Measurements from ENCODE around the gene CARD10.
"Not testable (repeated sequence)": the region's sequence is repeated elsewhere in the genome, so short reads cannot be mapped to it uniquely, and the experiment has no call there.

Gene CARD10

GRCh38 chr22:37487129-37487528 is 32.1 kb downstream of the CARD10 start:
- no peak for DNase-seq (ENCODE audit: low read depth in 2 of 2)

- DNase-seq (ENCODE audit: low read depth in 2 of 2): no peak
These were observed 32.9 kb downstream of the CARD10 start, which contains the start of gene MFNG for GRCh38 chr22:37486224-37486845. TSS of gene MFNG (minus strand) at chr22:37486384. CDS start at chr22:37486177, 207 bp downstream.

- no peak for DNase-seq (ENCODE audit: low read depth in 2 of 2)
These were observed 33.6 kb downstream of the CARD10 start for GRCh38 chr22:37485395-37486223.

GRCh38 chr22:37484480-37485394 is 34.5 kb downstream of the CARD10 start:
- DNase-seq (ENCODE audit: low read depth in 2 of 2): no peak

GRCh38 chr22:37483050-37483449 is 36.2 kb downstream of the CARD10 start:
- DNase-seq (ENCODE audit: low read depth in 2 of 2): no peak

GRCh38 chr22:37482244-37482643 is 37.0 kb downstream of the CARD10 start:
- no peak for DNase-seq (ENCODE audit: low read depth in 2 of 2)

- no peak for DNase-seq (ENCODE audit: low read depth in 2 of 2)
These were observed 37.8 kb downstream of the CARD10 start for GRCh38 chr22:37481347-37481907.

GRCh38 chr22:37480387-37481346 is 38.5 kb downstream of the CARD10 start:
- no peak for DNase-seq (ENCODE audit: low read depth in 2 of 2)

- DNase-seq (ENCODE audit: low read depth in 2 of 2): no peak
These were observed 40.0 kb downstream of the CARD10 start for GRCh38 chr22:37479196-37479595.

GRCh38 chr22:37476389-37477329 is 42.6 kb downstream of the CARD10 start:
- no peak for DNase-seq (ENCODE audit: low read depth in 2 of 2)

- DNase-seq (ENCODE audit: low read depth in 2 of 2): no peak
These were observed 44.6 kb downstream of the CARD10 start for GRCh38 chr22:37474447-37475090.

GRCh38 chr22:37473437-37473946 is 45.7 kb downstream of the CARD10 start:
- no peak for DNase-seq (ENCODE audit: low read depth in 2 of 2)

GRCh38 chr22:37472418-37473006 is 46.7 kb downstream of the CARD10 start:
- no peak for DNase-seq (ENCODE audit: low read depth in 2 of 2)

- no peak for DNase-seq (ENCODE audit: low read depth in 2 of 2)
These were observed 47.3 kb downstream of the CARD10 start for GRCh38 chr22:37471727-37472417.

- no peak for DNase-seq (ENCODE audit: low read depth in 2 of 2)
These were observed 49.1 kb downstream of the CARD10 start for GRCh38 chr22:37470087-37470445.

GRCh38 chr22:37469416-37470086 is 49.7 kb downstream of the CARD10 start:
- DNase-seq (ENCODE audit: low read depth in 2 of 2): no peak

GRCh38 chr22:37468201-37468695 is 51.0 kb downstream of the CARD10 start:
- DNase-seq (ENCODE audit: low read depth in 2 of 2): not testable (repeated sequence)
